Activated T-cell treated with anti-CD3 and anti-CD28 coated beads for 1 hour (primary cell): ENCODE results near the gene DKC1.

Experiments
- DNase-seq: peaks from one replicate; pipeline ENCODE4 v3.0.0-alpha.2; 2020; ENCODE audit warnings: low read depth

Gene DKC1

DNA sequence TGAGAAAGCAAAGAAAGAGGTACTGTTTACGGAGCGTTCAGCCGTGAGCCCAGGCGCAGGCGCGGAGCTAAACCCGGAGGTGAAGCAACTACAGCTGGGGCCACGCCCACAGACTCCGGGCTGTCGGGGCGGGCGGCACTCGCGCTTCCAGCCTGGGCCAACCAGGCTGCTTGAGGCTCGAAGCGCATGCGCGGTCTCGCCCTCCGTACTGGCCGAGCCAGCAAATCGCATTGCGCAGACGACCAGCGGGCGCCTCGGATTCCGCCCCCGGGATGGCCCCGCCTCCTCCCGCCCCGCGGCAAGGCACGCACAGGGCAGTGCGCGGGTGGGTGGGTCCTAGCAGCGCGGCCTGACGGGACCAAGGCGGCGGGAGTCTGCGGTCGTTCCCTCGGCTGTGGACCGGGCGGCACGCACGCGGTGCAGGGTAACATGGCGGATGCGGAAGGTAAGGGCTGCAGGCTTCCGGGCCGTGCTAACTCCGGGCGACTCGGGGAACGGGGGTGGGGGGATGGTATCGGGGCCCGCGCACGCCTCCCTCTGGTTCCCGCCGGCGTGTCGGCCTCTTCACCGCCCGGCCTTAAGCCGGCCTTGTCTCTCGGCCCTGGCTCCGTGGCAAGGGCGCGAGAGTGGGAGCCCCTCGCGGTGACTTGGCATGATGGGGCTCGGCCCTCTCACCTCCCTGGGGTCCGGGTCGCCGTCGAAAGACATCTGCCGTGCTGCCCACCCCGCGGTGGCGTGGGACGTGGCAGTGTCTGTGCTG lies at the start of gene DKC1:
DKC1 (plus strand) TSS at position 328 of the 760 bp plus-strand sequence; CDS start at position 430, 102 bp downstream.
- peak; percentile 88 for DNase-seq

DNA sequence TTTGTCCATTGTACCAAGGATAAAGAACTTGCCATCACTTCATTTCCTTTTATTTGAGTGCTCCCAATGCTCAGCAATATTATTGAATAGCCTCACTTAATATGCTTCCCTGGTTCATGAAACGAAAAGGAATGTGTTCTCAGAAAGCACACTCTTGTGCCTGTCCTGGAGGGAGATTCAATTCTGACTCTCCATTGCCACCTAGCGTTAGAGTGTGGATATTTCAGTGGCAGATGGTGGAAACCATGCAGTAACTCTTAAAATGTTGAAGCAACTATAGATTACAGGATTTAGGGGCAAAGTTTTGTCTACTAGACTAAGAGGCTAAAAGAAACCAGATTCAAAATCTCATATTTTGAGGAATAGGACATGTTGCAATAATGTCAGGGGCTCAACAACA lies 47.7 kb upstream of the DKC1 start:
- peak; percentile 16 for DNase-seq

DNA sequence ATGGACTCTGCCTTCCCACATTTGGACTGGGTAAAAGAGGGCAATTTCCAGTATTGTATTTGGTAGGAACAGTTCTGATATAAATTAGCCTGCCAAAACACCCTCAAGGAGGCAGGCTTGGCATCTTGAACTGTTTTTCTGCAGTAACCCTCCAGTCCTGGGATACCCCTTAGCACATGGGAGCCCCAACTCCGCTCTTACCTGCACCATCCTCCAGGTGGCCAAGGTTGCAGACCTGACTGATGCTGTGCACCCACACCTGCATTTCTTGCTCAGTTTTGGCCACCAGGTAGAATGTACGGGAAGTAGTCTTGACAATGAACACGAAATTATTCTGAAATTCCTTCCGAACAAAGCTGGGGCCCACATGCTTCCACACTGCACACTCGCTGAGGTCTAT lies 46.8 kb upstream of the DKC1 start:
- no peak for DNase-seq

DNA sequence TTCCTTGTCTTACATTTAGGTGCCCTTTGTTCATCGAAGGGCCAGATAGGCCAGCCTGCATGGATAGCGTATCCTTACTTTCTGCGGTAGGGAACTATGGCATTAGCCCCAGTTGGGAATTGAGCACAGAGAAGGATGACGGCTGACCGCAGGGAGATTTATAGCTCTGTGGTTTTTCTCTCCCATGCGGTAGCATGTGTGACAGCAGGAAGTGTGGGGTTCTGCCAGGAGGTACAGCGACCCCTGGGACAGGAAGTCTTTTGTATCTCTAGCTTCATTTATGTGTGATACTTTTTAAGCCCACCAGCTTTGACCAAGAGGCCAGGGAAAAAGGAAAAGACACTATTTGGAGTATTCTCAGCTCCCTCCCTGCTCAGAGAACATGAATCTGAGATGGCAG lies 44.8 kb upstream of the DKC1 start:
- DNase-seq = no peak

DNA sequence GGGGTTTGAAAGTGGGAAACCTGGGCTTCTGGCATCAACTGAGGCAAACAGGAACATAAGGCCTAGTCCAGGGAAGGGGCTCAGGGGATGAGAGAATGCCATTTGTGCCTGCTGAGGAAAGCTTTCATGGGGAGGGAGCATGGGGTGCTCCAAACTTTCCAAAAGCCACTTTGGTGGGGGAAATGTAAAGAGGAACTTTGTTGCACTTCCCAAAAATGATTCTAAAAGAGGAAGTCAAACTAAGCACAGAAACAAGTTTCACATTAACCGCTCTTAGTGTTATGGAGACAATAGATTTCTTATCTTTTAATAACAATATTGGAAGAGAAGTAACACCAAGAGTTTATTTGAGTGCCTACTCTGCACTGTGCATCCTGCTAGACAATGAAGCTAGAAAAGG lies 44.0 kb upstream of the DKC1 start:
- no peak for DNase-seq

DNA sequence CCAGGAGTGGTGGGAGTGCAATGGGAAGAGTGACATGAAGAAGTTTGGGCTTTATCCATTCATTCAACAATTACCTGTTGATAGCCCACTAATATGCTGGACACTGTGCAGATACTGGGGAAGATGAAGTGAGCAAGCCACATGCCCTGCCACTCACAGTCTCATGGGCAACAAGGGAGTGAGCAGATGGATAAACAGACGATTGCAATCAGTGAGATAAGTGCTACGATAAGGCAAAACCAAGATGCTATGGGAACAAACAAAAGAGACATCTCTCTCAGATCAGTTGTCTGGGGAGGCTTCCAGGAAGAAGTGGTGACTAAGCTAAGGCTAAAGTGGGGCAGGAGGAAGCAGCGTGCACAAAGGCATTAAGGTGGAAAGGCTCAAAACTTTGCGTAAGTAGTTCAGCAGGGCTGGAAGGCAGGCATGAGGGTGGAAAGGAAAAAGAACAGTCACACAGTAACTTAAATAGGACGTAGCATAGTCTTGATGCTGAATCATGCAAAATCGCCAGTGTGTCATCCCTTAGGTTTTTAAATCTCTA lies 43.5 kb upstream of the DKC1 start:
- DNase-seq = no peak

DNA sequence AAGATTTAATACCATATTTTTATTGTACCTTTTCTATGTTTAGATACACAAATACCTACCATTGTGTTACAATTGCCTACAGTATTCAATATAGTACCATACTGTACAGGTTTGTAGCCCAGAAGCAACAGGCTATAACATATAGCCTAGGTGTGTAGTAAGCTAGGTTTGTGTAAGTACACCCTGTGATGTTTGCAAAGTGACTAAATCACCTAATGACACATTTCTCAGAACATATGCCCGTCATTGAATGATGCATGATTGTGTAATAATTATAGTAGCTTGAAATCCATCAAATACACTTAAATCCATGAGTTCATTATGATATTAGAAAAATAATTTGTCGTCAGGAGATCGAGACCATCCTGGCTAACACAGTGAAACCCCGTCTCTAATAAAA lies 42.6 kb upstream of the DKC1 start:
- no peak for DNase-seq

DNA sequence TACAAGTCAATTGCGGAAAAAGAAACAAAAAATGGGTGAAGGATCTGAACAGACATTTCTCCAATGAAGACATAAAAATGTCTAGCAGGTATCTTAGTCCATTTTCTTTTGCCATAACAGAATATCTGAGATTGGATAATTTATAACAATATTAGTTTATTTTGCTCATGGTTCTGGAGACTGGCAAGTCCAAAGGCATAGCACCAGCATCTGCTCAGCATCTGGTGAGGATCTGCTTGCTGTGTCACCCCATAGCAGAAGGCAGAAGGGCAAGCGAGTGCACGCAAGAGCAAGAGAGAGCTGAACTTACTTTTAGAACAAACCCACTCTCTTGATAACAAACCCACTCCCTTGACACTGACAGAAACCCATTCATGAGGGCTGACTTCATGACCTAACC lies 41.5 kb upstream of the DKC1 start:
- no peak for DNase-seq

DNA sequence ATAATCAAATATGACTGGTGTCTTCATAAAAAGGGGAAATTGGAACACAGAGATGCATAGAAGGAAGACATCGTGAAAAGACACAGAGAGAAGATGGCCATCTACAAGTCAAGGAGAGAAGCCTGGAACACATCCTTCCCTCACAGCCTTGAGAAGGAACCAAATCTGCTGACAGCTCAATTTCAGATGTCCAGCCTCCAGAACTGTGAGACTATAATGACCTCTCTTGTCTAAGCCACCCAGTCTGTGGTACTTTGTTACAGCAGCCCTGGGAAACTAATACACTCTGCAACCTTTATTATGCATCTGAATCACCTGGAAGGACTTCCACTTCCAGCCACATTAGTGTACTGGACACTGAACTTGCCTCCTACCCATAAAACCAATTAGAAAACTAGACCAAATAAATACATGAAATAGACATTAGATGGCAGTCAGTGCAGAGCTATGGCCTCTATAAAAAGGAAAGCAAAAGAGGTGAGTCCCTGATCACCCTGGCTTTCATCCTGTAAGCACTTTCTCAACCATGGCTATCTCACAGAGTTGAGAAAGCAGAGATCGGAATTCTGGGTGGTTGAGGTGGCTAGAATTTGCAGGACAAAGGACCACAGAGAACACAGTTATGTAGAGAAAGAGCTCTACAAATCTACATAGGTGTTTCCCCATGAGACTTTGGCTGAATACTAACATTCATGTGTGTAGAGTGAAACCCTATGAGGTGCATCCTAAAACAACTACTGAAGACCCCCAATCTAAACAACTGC lies 37.5 kb upstream of the DKC1 start:
- DNase-seq = no peak

DNA sequence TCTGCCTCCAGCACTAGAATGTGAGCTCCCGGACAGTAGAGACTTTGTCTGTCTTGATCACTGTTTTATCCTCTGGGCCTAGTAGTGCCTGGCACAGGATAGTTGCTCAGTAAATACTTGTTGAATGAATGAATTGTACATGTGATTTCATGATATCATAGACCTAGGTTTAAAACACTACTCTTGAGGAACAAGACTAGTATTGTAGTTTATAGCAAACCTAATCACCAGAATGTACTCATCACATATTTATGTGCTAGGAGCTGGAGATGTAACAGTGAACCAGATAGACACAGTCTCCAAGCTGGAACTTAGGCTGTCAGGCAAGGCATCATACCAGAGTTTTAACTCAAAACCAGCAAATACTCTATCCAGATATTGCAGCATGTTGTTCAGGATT lies 35.2 kb upstream of the DKC1 start:
- DNase-seq = no peak

DNA sequence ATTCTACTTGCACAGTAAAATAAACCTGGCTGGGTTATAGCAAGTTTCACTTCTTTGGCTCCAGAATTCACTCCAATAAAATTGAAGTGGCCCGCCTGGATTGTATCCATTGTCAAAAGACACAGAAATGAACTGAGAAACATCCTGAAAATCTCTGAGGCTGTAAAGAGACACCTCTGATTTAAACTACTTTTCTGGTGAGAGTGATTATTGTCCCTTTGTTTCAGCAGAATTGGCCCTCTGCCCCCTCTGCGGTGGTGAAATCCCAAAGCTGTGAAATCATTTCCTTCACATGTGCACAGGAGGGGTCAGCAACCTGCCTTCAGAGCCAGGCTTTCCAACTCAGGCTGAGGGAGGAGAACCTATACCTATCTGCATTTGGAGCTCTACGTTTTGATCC lies 34.8 kb upstream of the DKC1 start:
- no peak for DNase-seq

DNA sequence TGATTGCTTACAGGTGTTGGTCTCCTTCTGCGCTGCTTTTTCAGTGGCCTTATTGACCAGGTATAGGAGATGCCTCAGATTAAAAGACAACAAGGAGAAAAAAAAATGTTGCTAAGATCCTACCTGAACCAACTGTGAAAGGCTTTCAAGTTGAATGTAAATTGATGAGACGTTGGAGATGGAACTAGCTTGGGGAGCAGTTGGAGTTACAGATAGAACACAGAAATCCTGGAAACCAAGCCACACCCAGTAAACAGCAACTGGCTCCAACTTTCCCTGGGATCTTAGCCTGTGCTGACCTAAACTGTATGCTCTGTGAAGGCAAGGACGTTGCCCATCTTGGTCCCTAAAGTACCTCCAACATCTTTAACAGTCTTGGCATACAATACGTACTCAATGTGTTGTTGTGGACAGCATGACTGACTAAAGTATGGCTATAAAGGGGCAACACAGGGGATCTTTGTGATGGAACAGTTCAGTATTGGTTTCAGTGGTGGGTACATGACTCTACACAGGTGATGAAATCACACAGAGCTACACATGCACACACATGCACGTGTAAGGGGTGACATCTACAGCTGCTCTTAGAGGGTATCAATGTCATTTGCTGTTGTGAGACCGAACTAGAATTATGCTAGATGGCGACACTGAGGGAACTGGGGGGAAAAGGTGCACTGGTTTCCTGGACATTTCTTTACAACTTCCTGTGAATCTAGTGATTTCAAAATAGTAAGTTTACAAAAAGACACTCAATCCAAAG lies 34.1 kb upstream of the DKC1 start:
- DNase-seq = no peak

DNA sequence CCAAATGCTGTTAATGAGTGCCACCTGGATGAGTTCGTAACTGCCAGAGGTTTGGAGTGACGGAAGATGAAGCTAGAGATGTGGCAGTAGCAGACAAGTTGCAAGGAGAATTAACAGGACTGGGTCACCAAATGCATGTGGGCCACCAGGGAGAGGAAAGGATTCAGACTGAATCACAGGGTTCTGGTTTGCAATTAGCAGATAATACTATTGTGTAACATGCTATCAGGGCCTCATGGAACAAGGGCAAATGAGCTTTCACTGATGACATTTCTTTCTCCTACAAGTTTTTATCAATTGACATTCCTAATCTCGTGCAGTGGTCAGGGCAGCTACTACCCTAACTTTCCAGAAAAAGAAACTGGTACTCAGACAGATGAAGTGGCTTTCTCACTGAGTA lies 33.2 kb upstream of the DKC1 start:
- no peak for DNase-seq

DNA sequence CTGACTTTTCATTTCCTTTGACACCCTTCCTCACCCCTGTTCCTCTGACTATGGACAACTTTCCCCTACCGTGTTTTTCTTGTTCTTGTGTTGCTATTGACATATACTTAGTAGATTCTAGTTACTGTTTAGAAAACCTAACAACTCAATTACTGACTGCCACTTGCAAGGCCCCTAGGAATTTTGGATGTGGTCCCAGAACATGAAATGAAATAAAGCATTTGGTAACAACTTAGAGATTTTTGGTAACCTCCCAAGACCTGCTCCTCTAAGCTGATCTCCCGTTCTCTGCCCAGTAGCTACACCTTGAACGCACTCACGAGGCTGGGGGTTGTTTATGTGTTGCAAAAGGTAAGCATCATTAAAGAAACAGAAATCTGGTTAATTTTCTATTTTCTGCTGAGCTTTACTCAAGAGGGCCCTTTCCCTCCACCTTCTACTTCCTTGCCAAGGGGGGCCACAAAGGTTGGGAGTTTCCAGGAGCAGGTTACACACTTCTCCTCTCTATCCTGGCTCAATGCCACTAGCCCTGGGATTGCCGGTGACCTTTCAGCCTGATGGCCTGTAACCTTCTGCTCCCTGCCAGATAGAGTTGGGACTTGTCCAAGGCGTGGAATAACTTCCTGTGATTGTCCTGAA lies 32.3 kb upstream of the DKC1 start:
- no peak for DNase-seq

DNA sequence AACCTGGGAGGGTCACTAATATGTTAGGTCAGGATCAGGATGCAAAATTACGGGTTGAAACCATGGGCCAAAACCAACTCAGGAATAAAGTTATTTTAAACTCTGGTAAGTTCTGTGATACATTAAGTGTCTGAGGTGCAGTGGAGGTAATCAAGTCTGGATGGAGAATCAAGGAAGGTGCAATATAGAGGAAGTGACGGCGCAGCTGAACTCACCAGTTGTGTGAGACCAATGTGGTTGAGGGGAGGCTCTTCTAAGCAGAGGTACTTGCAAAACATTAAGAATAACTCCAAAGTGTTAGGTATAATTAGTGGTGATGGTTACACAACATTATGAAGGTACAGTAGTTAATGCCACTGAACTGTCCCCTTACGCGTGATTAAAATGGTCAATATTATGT lies 31.5 kb upstream of the DKC1 start:
- no peak for DNase-seq

DNA sequence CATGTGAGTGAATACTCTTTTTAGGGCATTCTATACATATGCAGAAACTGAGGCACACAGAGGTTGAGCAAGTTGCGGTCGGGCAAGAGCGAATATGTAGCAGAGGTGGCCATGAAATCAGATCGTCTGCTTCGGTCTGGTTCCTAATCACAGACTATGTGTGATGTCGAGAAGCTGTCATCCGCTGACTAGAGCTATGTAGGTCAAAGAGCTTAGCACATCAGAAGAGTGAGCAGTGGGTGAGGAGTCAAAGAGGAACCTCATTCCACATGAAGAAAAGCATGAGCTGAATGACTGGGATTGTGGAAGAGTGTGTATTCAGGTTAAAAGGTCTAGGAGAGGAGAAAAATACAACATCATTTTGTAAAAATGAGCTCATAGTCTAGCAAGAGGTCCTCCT lies 30.8 kb upstream of the DKC1 start:
- no peak for DNase-seq

DNA sequence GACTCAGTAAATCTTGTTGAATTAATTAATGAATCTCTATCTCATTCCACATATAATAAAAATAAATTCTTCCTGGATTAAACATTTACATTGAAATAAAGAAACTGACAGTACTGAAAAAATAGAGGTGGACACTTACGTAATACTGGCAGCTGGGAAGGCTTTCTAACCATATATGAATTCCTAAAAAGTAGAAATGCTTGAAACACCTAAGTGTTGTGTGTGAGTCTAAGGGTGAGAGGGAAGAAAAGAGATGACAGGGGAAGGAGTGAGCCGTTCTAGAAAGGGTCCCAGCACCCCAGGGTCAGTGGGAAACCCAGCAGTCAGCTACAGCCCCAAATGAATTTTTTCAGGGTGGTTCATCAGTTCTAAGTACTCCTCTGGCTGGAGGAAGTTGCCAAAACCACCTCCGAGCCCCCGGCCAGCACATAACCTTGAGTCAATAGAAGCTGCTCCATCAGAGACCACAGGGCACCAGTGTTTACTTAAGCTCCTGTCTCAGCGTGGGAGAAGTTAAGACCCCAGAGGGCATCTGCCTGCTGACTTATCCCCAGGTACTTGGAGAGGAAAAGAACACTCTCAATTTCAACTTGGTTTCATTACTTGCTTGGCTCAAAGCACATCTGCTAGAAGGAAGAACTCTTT lies 30.1 kb upstream of the DKC1 start:
- DNase-seq = no peak

DNA sequence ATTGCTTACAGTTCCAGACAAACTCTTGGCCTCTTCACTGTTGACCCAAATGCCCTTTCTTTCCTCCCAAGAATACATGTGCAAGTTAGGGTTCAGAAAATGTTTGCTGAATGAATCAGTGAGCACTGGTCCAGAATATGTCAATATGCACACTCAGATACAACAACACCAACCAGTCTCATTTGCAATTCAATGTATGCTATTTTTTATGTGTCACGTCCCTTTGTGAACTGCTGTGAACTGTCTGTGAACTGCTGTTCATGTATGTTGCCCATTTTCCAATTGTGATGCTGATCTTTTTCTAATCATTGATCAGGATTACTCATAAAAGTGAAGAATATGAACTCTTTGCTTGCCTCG lies 29.6 kb upstream of the DKC1 start:
- DNase-seq = no peak

DNA sequence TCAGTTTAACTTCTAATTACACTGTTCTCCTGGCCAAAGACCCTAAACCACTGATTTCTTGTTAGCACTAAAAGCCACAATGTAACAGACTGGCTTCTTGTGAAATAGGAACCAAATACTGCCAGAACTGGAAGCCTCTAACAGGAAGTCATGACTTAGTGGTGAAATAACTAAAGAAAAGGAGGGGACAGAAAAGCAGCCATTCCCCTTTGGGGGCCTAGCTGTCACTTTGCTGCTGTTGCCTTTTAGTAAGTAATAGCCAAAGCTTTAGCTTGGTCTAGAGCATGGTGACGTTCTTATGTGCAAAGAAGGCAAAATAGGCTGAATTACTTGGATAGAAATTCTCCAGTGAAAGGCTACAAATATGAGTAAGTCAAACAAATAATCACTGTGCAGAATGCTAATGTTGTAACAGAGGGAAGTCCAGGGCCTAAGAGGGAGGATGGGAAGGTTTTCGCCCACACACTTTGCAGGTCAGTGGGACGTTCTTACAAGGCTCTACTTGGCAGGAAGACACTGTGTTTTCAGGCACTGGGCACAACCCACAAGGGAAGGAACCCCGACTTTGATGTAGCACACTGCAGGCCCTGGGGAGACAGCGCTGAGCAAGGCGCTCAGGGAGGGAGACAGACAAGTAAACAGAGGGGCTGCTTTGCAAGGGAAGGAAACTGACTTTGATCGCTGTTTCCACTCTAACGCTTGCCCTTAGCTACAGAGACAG lies 28.4 kb upstream of the DKC1 start:
- peak; percentile 13 for DNase-seq

DNA sequence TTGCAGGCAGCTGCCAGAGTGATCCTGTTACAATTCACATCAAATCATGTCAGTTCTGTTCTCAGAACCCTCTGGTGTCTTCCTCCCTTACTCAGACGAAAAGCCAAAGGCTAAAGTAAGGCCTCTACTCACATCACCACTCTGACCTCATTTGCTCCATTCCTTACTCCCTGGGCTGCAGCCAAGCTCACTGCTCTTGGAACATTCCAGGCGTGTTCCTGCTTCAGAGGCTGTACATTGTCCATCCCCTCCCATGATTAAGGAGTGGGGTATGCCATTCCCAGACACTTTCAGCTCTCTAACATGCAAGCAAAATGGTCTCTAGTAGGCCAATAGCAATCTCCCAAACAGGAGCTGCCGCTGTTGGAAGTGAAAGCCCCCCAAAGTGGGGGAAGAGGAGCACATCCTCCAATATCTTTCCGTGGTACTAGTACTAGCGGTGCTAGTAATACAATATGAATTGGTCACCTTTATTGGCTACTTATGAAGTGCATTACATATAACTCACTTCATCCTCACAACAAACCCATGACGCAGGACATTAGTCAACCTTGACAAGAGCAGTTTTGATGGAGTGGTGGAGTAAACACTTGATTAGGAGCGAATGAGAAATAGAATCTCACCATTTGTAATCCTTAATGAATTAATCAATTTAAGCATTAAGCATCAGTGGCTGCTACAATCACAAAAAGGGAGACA lies 26.8 kb upstream of the DKC1 start:
- no peak for DNase-seq
